Stimulated activated CD8-positive, alpha-beta memory T cell treated with anti-CD3 and anti-CD28 coated beads, Interleukin-15, amount 100 ng/mL, for 48 hours (primary cell): ENCODE results near the gene PEAR1.

Source experiments
- DNase-seq, 2 donors: peaks; one replicate each; pipeline ENCODE4 v3.0.0-alpha.2; 2020; ENCODE audit warnings: low read depth in 2 of 2

PEAR1 gene

GRCh38 chr1:156881663-156882062 lies 11.9 kb upstream of the PEAR1 start:
- DNase-seq, result no peak

GRCh38 chr1:156882543-156882942 lies 11.0 kb upstream of the PEAR1 start:
- no peak for DNase-seq

GRCh38 chr1:156883919-156884318 lies 9.6 kb upstream of the PEAR1 start:
- no peak for DNase-seq

GRCh38 chr1:156884560-156885184 lies 8.8 kb upstream of the PEAR1 start:
- DNase-seq, result no peak

GRCh38 chr1:156885314-156885713 lies 8.2 kb upstream of the PEAR1 start:
- no peak for DNase-seq

- no peak for DNase-seq
These were observed 7.6 kb upstream of the PEAR1 start for GRCh38 chr1:156885880-156886355.

GRCh38 chr1:156886583-156887281 lies 6.8 kb upstream of the PEAR1 start:
- no peak for DNase-seq

- no peak for DNase-seq
These were observed 6.2 kb upstream of the PEAR1 start for GRCh38 chr1:156887317-156887716.

- no peak for DNase-seq
These were observed 5.8 kb upstream of the PEAR1 start for GRCh38 chr1:156887734-156888133.

GRCh38 chr1:156889802-156890580 lies 3.5 kb upstream of the PEAR1 start:
- DNase-seq, result peak; percentile 33 to 36

- DNase-seq, result peak; percentile 81 to 83
These were observed 1.1 kb upstream of the PEAR1 start for GRCh38 chr1:156892190-156893047.

GRCh38 chr1:156894001-156894400 lies 483 bp downstream of the PEAR1 start:
- DNase-seq, result no peak

GRCh38 chr1:156894711-156895454 lies 1.4 kb downstream of the PEAR1 start:
- DNase-seq, result no peak

- DNase-seq, result no peak
These were observed 1.9 kb downstream of the PEAR1 start for GRCh38 chr1:156895455-156895812.

GRCh38 chr1:156895927-156896326 lies 2.4 kb downstream of the PEAR1 start:
- no peak for DNase-seq

- no peak for DNase-seq
These were observed 3.0 kb downstream of the PEAR1 start for GRCh38 chr1:156896490-156897033.

- no peak for DNase-seq
These were observed 3.7 kb downstream of the PEAR1 start for GRCh38 chr1:156897078-156897825.

- no peak for DNase-seq
These were observed 4.6 kb downstream of the PEAR1 start for GRCh38 chr1:156898161-156898566.

- no peak for DNase-seq
These were observed 5.6 kb downstream of the PEAR1 start for GRCh38 chr1:156898971-156899664.
